Measurements from ENCODE around the gene ENG.
"Not testable (repeated sequence)": the region's sequence is repeated elsewhere in the genome, so short reads cannot be mapped to it uniquely, and the experiment has no call there.

ENG gene

GRCh38 chr9:127792417-127793031 lies 61.9 kb downstream of the ENG start:
- DNase-seq (ENCODE audit: low spot score) = no peak

GRCh38 chr9:127791085-127791484 lies 63.4 kb downstream of the ENG start:
- no peak for DNase-seq (ENCODE audit: low spot score)

GRCh38 chr9:127790094-127790855 lies 64.2 kb downstream of the ENG start:
- DNase-seq (ENCODE audit: low spot score) = no peak

- no peak for DNase-seq (ENCODE audit: low spot score)
Measured at GRCh38 chr9:127789179-127789578, 65.3 kb downstream of the ENG start.

- no peak for DNase-seq (ENCODE audit: low spot score)
Measured at GRCh38 chr9:127788337-127789011, 66.0 kb downstream of the ENG start.

- DNase-seq (ENCODE audit: low spot score) = peak; percentile 46
Measured at GRCh38 chr9:127786773-127787104, 67.7 kb downstream of the ENG start.

- peak; percentile 97 for DNase-seq (ENCODE audit: low spot score)
Measured at GRCh38 chr9:127785933-127786772, 68.3 kb downstream of the ENG start, which contains the start of gene CDK9. TSS of gene CDK9 (plus strand) at chr9:127786034. CDS start at chr9:127786149, 115 bp downstream.

GRCh38 chr9:127785023-127785932 lies 69.2 kb downstream of the ENG start:
- peak; percentile 95 for DNase-seq (ENCODE audit: low spot score)

- no peak for DNase-seq (ENCODE audit: low spot score)
Measured at GRCh38 chr9:127783111-127784008, 71.1 kb downstream of the ENG start.

- DNase-seq (ENCODE audit: low spot score) = no peak
Measured at GRCh38 chr9:127781806-127782205, 72.7 kb downstream of the ENG start.

- DNase-seq (ENCODE audit: low spot score) = not testable (repeated sequence)
Measured at GRCh38 chr9:127780909-127781308, 73.5 kb downstream of the ENG start.

GRCh38 chr9:127780126-127780885 lies 74.2 kb downstream of the ENG start:
- DNase-seq (ENCODE audit: low spot score) = no peak

GRCh38 chr9:127779136-127779981 lies 75.1 kb downstream of the ENG start:
- no peak for DNase-seq (ENCODE audit: low spot score)

GRCh38 chr9:127778280-127779135 lies 76.0 kb downstream of the ENG start, which contains the start of gene SH2D3C:
TSS of gene SH2D3C (minus strand) at chr9:127778666. CDS start at chr9:127778627, 39 bp downstream.
- DNase-seq (ENCODE audit: low spot score) = no peak

GRCh38 chr9:127777368-127777980 lies 77.0 kb downstream of the ENG start:
- DNase-seq (ENCODE audit: low spot score) = no peak

GRCh38 chr9:127776924-127777289 lies 77.6 kb downstream of the ENG start:
- DNase-seq (ENCODE audit: low spot score) = no peak
